ENCODE data around the gene OR10P1.

OR10P1 gene

DNA sequence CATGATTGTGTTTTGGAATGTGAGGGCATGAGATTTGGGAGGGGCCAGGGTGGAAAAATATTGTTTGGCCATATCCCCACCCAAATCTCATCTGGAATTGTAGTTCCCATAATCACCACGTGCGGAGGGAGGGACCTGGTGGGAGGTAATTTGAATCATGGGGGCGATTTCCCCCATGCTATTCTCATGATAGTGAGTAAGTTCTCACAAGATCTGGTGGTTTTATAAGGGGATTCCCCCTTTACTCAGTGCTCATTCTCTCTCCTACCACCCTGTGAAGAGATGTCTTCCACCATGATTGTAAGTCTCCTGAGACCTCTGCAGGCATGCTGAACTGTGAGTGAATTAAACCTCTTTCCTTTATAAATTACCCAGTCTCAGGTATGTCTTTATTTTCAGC is 15.7 kb downstream of the OR10P1 start:
- DNase-seq, result no peak

DNA sequence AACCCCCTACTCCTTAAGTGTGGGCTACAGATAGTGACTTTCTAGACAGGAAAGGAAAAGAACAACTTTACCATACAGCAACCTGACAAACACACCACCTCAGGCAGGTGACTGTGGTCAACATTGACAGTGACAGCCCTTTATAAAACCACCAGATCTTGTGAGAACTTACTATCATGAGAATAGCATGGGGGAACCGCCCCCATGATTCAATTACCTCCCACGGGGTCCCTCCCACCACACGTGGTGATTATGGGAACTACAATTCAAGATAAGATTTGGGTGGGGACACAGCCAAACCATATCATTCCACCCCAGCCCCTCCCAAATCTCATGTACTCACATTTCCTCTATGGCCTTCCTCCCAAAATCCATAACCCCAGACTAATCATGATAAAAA is 16.3 kb downstream of the OR10P1 start:
- DNase-seq, result no peak

GRCh38 chr12:55654511-55655214 is 18.0 kb downstream of the OR10P1 start:
- DNase-seq, result no peak

DNA sequence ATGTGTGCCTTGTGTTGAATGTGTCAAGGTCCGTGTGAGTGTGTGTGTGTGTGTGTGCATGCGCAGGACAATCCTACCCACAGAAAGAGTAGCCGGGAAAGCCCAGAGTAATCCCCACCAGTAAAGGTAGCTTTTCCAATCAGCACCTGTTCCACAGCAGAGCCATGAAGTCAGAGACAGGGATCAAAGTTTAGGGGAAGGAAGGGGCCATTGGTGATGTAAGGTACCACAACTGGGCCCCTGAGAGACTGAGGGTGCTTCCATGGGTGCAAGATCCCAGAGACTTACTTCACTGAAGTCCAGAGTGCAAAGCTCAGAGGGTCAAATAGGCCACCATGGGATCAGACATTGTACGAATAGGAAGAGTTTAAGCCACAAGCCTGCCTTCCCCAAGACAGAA is 20.5 kb downstream of the OR10P1 start:
- DNase-seq, result no peak

GRCh38 chr12:55658212-55658611 is 21.5 kb downstream of the OR10P1 start:
- no peak for DNase-seq

- no peak for DNase-seq
Measured at GRCh38 chr12:55658635-55659391, 22.1 kb downstream of the OR10P1 start.

- DNase-seq, result no peak
Measured at GRCh38 chr12:55659486-55660385, 23.0 kb downstream of the OR10P1 start.

DNA sequence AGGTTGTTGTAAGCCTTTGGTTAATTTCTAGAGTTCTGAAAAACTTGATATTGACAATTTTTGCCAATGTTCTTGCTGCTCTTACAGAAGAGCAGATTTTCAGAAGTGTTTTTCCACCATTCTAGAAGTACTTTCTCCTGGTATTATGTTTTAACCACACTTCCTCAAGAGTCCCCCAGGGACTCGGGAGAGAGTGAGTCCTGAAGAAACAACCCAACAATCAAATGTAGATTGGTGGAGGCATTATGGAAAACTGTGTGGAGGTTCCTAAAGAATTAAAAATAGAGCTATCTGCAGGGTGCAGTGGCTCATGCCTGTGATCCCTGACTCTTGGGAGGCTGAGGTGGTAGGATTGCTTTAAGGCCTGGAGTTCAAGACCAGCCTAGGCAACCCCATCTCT is 26.7 kb downstream of the OR10P1 start:
- no peak for DNase-seq

DNA sequence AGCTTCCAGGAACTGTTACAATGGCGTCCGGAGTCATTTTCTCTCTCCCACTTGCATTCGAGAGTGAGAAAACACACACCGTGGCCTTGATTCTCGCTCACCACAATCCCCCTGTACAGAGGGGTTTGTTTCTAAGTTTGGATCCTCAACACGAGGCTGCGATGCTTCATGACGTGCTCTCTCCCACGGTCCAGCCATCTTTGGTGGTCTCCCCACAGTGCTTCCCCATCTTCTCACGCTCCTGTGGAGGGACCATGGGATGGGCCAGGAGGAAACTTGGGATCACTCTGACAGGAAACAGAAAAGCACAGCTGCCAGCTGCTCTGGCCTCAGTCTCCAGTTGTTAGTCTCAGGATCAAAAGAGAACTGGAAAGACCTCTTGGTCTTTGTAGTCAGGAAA is 28.1 kb downstream of the OR10P1 start:
- no peak for DNase-seq

DNA sequence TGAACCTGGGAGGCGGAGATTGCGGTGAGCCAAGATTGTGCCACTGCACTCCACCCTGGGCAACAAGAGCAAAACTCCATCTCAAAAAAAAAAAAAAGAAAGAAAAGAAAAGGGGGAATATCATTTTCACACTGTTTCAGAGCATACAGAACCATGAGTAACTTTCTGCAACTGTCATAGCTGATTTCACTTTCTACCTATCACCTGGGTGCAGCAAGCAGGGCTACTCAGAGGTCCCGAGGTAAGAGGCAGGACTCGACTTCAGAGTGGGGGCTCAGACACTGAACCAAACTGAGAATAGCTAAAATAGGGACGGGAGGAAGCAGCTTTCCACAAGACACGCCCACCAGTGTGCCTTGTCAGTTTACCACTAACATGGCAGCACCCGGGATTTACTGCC is 29.8 kb downstream of the OR10P1 start:
- DNase-seq, result no peak

DNA sequence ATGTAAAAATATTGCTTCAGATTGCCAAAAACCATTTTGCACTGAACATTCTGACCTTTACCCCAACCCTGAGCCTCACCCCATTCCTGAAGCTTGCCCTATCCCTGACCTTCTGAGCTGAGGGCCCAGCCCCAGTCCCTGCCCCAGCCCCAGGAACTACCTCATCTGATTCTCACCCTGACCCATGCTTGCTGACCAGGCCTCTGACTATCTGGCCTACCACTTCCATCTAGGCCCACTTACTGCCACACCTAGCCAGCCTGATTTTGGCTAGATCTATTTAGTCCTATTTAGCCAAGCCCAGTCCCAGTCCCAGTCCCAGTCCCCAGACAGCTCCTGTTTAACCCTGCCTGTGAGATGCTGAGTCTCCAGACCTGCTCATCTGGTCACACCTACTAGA is 33.6 kb downstream of the OR10P1 start:
- DNase-seq, result no peak

DNA sequence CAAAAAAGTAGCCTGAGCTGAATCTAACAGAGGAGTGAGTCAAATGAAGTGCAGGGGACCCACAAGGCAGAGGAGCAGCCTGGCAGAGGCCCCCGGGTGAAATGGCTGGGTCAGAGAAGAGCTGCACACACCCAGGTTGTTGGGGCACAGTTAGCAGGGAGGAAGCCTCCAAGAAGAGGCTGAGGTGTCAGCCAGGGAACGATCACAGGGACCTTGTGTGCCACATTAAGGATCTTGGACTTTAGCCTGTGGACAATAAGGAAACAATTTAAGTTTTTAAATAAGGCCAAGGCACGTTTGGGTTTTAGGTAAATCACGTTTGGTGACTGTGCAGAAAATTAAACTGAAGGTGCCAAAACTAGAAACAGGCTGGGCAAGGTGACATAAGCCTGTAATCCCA is 35.1 kb downstream of the OR10P1 start:
- no peak for DNase-seq

DNA sequence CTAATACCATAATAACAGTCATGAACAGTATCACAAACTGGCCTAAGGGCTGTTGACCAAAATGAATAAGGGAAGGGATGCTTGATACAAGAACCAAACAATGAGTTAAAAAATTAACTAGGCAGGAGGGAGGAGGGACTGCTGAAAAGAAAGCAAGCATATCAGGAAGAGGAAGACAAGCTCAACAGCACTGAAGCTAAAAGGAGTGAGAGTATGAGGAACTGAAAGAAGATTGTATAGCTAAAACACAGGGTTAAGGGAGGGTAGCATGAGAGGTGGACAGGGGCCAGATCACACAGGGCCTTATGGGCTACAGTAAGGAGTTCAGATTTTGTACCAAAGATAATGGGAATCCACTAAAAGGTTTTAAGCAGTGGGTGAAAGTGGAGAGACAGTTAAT is 36.9 kb downstream of the OR10P1 start:
- DNase-seq, result no peak

- DNase-seq, result no peak
Measured at GRCh38 chr12:55675666-55676065, 39.0 kb downstream of the OR10P1 start.

- DNase-seq, result no peak
Measured at GRCh38 chr12:55676707-55677106, 40.0 kb downstream of the OR10P1 start.

DNA sequence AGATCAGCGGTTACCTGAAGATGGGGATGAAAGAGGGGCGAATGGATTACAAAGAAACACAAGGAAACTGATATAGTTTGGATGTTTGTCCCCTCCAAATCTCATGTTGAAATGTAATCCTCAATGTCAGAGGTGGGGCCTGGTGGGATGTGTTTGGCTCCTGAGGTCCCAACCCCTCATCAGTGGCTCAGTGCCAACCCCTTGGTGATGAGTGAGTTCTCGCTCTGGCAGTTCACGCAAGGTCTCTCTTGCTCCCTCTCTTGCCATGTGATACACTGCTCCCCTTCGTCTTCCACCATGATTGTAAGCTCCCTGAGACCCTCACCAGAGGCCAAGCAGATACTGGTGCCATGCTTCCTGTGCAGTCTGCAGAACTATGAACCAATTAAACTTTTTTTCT is 43.0 kb downstream of the OR10P1 start:
- DNase-seq, result no peak

- no peak for DNase-seq
Measured at GRCh38 chr12:55681142-55682077, 44.7 kb downstream of the OR10P1 start.

DNA sequence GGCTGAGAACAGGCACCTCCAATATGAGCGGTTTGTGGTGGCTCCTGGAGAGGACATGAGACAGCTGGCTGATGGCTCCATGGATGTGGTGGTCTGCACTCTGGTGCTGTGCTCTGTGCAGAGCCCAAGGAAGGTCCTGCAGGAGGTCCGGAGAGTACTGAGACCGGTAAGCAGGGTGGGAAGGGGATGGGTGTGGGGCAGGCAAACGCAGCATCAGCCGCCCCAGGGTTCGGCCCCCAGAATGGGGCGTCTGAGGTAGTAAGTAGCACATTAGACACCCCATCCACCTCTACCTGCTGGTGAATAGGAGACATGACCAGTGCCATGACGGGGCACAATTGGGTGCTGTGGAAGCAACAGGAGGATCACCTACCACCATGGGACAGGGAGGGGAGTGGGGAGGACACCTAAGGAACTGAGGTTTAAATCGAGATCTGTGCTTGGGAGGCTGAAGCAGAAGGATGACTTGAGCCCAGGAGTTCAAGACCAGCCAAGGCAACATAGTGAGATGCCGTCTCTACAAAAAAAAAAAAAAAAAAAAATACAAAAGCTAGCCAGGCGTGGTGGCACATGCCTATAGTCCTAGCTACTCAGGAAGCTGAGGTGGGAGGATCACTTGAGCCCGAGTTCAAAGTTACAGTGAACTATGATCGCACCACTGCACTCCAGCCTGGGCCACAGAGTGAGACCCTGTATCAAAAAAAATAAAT is 45.5 kb downstream of the OR10P1 start:
- DNase-seq, result no peak

GRCh38 chr12:55683676-55684075 is 47.0 kb downstream of the OR10P1 start:
- DNase-seq, result no peak

GRCh38 chr12:55684761-55685370 is 48.2 kb downstream of the OR10P1 start:
- no peak for DNase-seq

- no peak for DNase-seq
Measured at GRCh38 chr12:55685671-55686070, 49.0 kb downstream of the OR10P1 start.

Data from activated CD8-positive, alpha-beta memory T cell treated with anti-CD3 and anti-CD28 coated beads, Interleukin-2, amount 50 U/mL, for 4 hours (primary cell).